Esophagus muscularis mucosa (tissue), 4 donors: Measurements from ENCODE around the gene FRMD4A. TPM values are rescaled to one million over a fixed set of nuclear protein-coding genes. Genes with fewer than 3 reads are reported as not detected.

Experiments
- DNase-seq: peaks from one replicate; pipeline ENCODE4 v3.0.0-alpha.2; 2017; ENCODE audit errors: extremely low spot score
- H3K27ac ChIP-seq, 4 donors: fragments of 200-600 bp; sonication (generic); replicated peaks in 1 of 4; 1 replicate in 3 of 4; 2 replicates in 1 of 4; pipeline ENCODE4 v1.5.1; 2016 to 2019; ENCODE audit warnings: mild to moderate bottlenecking in 1 of 4
- H3K27me3 ChIP-seq, 4 donors: fragments of 200-600 bp; sonication (generic); one replicate each; pipeline versions ENCODE4 v1.5.1 to v1.6.0; 2016 to 2019
- H3K36me3 ChIP-seq, 4 donors: fragments of 200-600 bp; sonication (generic); one replicate each; pipeline ENCODE4 v1.5.1; 2016 to 2019
- H3K4me1 ChIP-seq, 4 donors: fragments of 200-600 bp; sonication (generic); one replicate each; pipeline ENCODE4 v1.5.1; 2016 to 2019
- H3K4me3 ChIP-seq, 4 donors: fragments of 200-600 bp; sonication (generic); 1 replicate in 2 of 4; 2 replicates in 2 of 4; pipeline ENCODE4 v1.5.1; 2016 to 2019; ENCODE audit warnings: mild to moderate bottlenecking in 4 of 4, moderate library complexity in 1 of 4
- H3K9me3 ChIP-seq, 4 donors: fragments of 200-600 bp; sonication (generic); 1 replicate in 3 of 4; 2 replicates in 1 of 4; pipeline ENCODE4 v1.5.1; 2016 to 2019
- CTCF ChIP-seq, 3 experiments: fragments of 200-600 bp in 2 of 3; fragments of 450-650 bp in 1 of 3; sonication (generic) in 2 of 3; IDR thresholded peaks; one replicate each; pipeline ENCODE4 v1.5.1; 2017 to 2019; ENCODE audit warnings: antibody characterized with exemption in 3 of 3, mild to moderate bottlenecking in 2 of 3, moderate library complexity in 1 of 3
- EP300 ChIP-seq: sonication (generic); formaldehyde crosslinking; IDR thresholded peaks from one replicate; pipeline ENCODE4 v1.6.1; 2017; ENCODE audit warnings: antibody characterized with exemption
- POLR2A ChIP-seq: fragments of 450-650 bp; IDR thresholded peaks from one replicate; pipeline ENCODE4 v1.6.1; 2017; ENCODE audit warnings: antibody characterized with exemption, moderate library complexity, mild to moderate bottlenecking, low read depth
- POLR2AphosphoS5 ChIP-seq, 2 donors: sonication (generic); formaldehyde crosslinking; IDR thresholded peaks; one replicate each; pipeline ENCODE4 v1.6.1; 2017; ENCODE audit warnings: antibody characterized with exemption in 2 of 2
- WGBS: methylation state at CpG from one replicate; pipeline ENCODE4 v1.1.5; 2018; 5-methylcytosine and 5-hydroxymethylcytosine counted together
- intact Hi-C: fragments of 100-400 bp; cut with DNase I; formaldehyde crosslinking; loops from one replicate; pipeline ENCODE4 v1.15.1; 2023
- total RNA-seq, 4 donors: library from RNA; depleted of rRNA; stranded (reverse); fragments of >200 nt; gene quantifications; one replicate each; pipeline versions ENCODE4 v1.1.0 to v1.2.1, GENCODE V29; 2016

The FRMD4A gene
- total RNA-seq, 4 donors from 2014 or later, result 17.0 to 28.8 (median 21.8) TPM

- peak; percentile 64 for DNase-seq
- no peaks in the 10 kb centered on the region for H3K36me3 ChIP-seq
- no peaks in the 10 kb centered on the region for H3K9me3 ChIP-seq
- intact Hi-C loops, result no loop called here
- peaks cover 0 to 30% (median 25%) of the 10 kb centered on the region in 4 donors for H3K4me1 ChIP-seq
- no peak overlapping the region for H3K4me3 ChIP-seq
- TF ChIP-seq CTCF (IDR thresholded peaks at IDR 0.05), result no peak
- TF ChIP-seq EP300, result no peak
- no peak for TF ChIP-seq POLR2A
- TF ChIP-seq POLR2AphosphoS5 (IDR thresholded peaks at IDR 0.05), result no peak
- no peaks in the 10 kb centered on the region for H3K27me3 ChIP-seq
- H3K27ac ChIP-seq, result no peak overlapping the region
- WGBS, result 56% methylated on average over 3 of the region's 3 CpGs
Observed at GRCh38 chr10:14332903-14333302, 2.2 kb upstream of the FRMD4A start.

DNA sequence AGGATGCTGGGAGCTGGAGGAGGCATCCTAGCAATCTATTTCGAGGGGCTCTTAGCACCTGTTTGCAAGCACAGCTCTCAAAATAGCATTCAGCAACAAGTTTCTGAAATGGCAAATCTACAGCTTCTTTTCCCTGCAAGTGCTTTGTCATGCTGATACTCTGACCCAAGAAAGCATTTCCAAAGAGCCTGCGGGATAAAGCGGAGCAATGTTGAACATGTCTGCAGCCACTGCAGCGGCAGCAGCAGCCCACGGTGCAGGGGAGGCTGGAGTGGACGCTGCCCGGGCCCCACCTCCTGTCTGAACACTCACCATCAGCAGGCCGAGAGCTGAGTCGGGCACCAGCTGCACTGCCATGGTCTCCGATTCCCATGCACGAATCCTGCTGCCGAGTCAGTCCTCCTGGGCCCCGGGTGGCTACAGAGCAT lies 964 bp downstream of the FRMD4A start:
- no peaks in the 10 kb centered on the region for H3K36me3 ChIP-seq
- no peak for TF ChIP-seq EP300
- no peak for TF ChIP-seq CTCF (IDR thresholded peaks at IDR 0.05)
- TF ChIP-seq POLR2AphosphoS5 (IDR thresholded peaks at IDR 0.05), result no peak
- TF ChIP-seq POLR2A, result no peak
- DNase-seq, result peak; percentile 91
- H3K27me3 ChIP-seq, result no peaks in the 10 kb centered on the region
- peak overlapping the region; percentile 24 to 30 (median 26) for H3K4me3 ChIP-seq
- H3K4me1 ChIP-seq, result peaks cover 0 to 30% (median 25%) of the 10 kb centered on the region in 4 donors
- H3K9me3 ChIP-seq, result no peaks in the 10 kb centered on the region
- WGBS, result 44% methylated on average over 13 of the region's 13 CpGs
- H3K27ac ChIP-seq, result peak overlapping the region in 1 of 4 donors; percentile 62
- intact Hi-C loops, result no loop called here

- no peak for TF ChIP-seq CTCF (IDR thresholded peaks at IDR 0.05)
- TF ChIP-seq EP300, result no peak
- TF ChIP-seq POLR2AphosphoS5 (IDR thresholded peaks at IDR 0.05), result no peak
- no peak for TF ChIP-seq POLR2A
- WGBS, result 90% methylated on average over 6 of the region's 6 CpGs
- DNase-seq, result peak; percentile 81
- H3K9me3 ChIP-seq, result no peaks in the 10 kb centered on the region
- H3K36me3 ChIP-seq, result no peaks in the 10 kb centered on the region
- H3K4me1 ChIP-seq, result peaks cover 0 to 30% (median 25%) of the 10 kb centered on the region in 4 donors
- intact Hi-C loops, result no loop called here
- no peak overlapping the region for H3K4me3 ChIP-seq
- no peak overlapping the region for H3K27ac ChIP-seq
- H3K27me3 ChIP-seq, result no peaks in the 10 kb centered on the region
Observed at GRCh38 chr10:14328881-14329672, 1.6 kb downstream of the FRMD4A start.

GRCh38 chr10:14327527-14327926 lies 3.2 kb downstream of the FRMD4A start:
- intact Hi-C loops, result no loop called here
- H3K36me3 ChIP-seq, result no peaks in the 10 kb centered on the region

More at GRCh38 chr10:14327527-14327926, 3.2 kb downstream of the FRMD4A start:
- TF ChIP-seq POLR2AphosphoS5 (IDR thresholded peaks at IDR 0.05) (no peak), EP300 (no peak), POLR2A (no peak), CTCF (IDR thresholded peaks at IDR 0.05) (no peak)
- Histone ChIP-seq H3K9me3 (no peaks in the 10 kb centered on the region), H3K4me3 (no peak overlapping the region), H3K27me3 (no peaks in the 10 kb centered on the region), H3K27ac (no peak overlapping the region), H3K4me1 (peaks cover 0 to 25% (median 21%) of the 10 kb centered on the region in 4 donors)
- DNase-seq, result peak; percentile 80
- WGBS, result 65% methylated on average over 4 of the region's 4 CpGs
